H1 (cell line): ENCODE measurements around the gene MCC. TPM values are rescaled to one million over a fixed set of nuclear protein-coding genes. Genes with fewer than 3 reads are reported as not detected.

ENCODE experiments used
- CTCF ChIA-PET: fragments of 300-600 bp; sonication (Branson Sonifier 250); formaldehyde crosslinking; loops from one replicate; lab custom pipeline; 2021; ENCODE audit not compliant: partially characterized antibody; lab: Charles Lee
- POLR2A ChIA-PET: fragments of 300-600 bp; sonication (Branson Sonifier 250); formaldehyde crosslinking; loops from one replicate; lab custom pipeline; 2021; ENCODE audit warnings: inconsistent platforms; ENCODE audit not compliant: partially characterized antibody; lab: Charles Lee
- DNase-seq, 2 experiments: peaks; one replicate each; pipeline versions ENCODE4 v3.0.0 to v3.0.0-alpha.2; 2010 to 2022; ENCODE audit warnings: low spot score in 2 of 2, low read depth in 1 of 2, mixed read lengths in 1 of 2
- FAIRE-seq: peaks from 2 replicates; lab custom pipeline; 2011; peaks lifted over from hg19 to GRCh38; lab: Jason Lieb, UNC
- H2AFZ ChIP-seq: 2 replicates; pipeline ENCODE4 v1.8.1; 2012; ENCODE audit warnings: low read length, inconsistent platforms
- H2AK5ac ChIP-seq: 2 replicates; pipeline ENCODE4 v1.6.1; 2013; ENCODE audit warnings: low read depth, low read length
- H2BK120ac ChIP-seq: replicated peaks from 2 replicates; pipeline ENCODE3; 2013; ENCODE audit warnings: low read depth, low read length, inconsistent platforms
- H2BK12ac ChIP-seq: 2 replicates; pipeline ENCODE4 v1.6.1; 2013; ENCODE audit warnings: low read depth, low read length
- H2BK15ac ChIP-seq: 2 replicates; pipeline ENCODE4 v1.6.1; 2013; ENCODE audit warnings: low read length
- H2BK20ac ChIP-seq: 2 replicates; pipeline ENCODE4 v1.6.1; 2013; ENCODE audit warnings: low read length
- H2BK5ac ChIP-seq: 2 replicates; pipeline ENCODE4 v1.6.1; 2013; ENCODE audit warnings: low read depth, low read length
- H3K14ac ChIP-seq: 2 replicates; pipeline ENCODE4 v1.6.1; 2013; ENCODE audit warnings: inconsistent platforms; ENCODE audit not compliant: insufficient read length
- H3K18ac ChIP-seq: 2 replicates; pipeline ENCODE4 v1.6.1; 2013; ENCODE audit warnings: low read length; ENCODE audit errors: extremely low read depth
- H3K23ac ChIP-seq: 2 replicates; pipeline ENCODE4 v1.6.1; 2013; ENCODE audit warnings: inconsistent platforms; ENCODE audit not compliant: insufficient read length
- H3K23me2 ChIP-seq: 2 replicates; pipeline ENCODE4 v1.6.1; 2013; ENCODE audit warnings: low read depth, low read length
- H3K27ac ChIP-seq: 2 replicates; pipeline ENCODE4 v1.6.1; 2011; ENCODE audit warnings: low read depth, low read length, inconsistent platforms
- H3K27me3 ChIP-seq, 4 experiments: replicated peaks in 1 of 4; 1 replicate in 1 of 4; 2 replicates in 3 of 4; pipeline versions ENCODE4 v1.6.1 to v1.8.1; 2011 to 2013; ENCODE audit warnings: low read length in 3 of 4, mild to moderate bottlenecking in 3 of 4, inconsistent platforms in 2 of 4, mixed read lengths in 2 of 4, moderate library complexity in 1 of 4; ENCODE audit not compliant: control insufficient read depth in 3 of 4, insufficient read depth in 3 of 4; ENCODE audit errors: extremely low read depth in 1 of 4
- H3K36me3 ChIP-seq, 4 experiments: 2 replicates each; pipeline versions ENCODE4 v1.6.1 to v1.8.1; 2011 to 2013; ENCODE audit warnings: mild to moderate bottlenecking in 4 of 4, low read length in 3 of 4, moderate library complexity in 2 of 4, control low read depth in 1 of 4, inconsistent platforms in 1 of 4; ENCODE audit not compliant: insufficient read depth in 4 of 4, control insufficient read depth in 2 of 4
- H3K4ac ChIP-seq: replicated peaks from 2 replicates; pipeline ENCODE3; 2013; ENCODE audit warnings: low read length, low read depth, mixed read lengths, inconsistent platforms; ENCODE audit not compliant: insufficient read length
- H3K4me1 ChIP-seq, 4 experiments: replicated peaks in 1 of 4; 1 replicate in 1 of 4; 2 replicates in 3 of 4; pipeline versions ENCODE4 v1.6.1 to v1.8.1; 2011 to 2013; ENCODE audit warnings: low read length in 3 of 4, inconsistent platforms in 2 of 4, mixed read lengths in 1 of 4; ENCODE audit not compliant: insufficient read depth in 4 of 4, control insufficient read depth in 3 of 4
- H3K4me2 ChIP-seq, 2 experiments: 2 replicates each; pipeline versions ENCODE4 v1.6.1 to v1.8.1; 2011 to 2013; ENCODE audit warnings: low read depth in 2 of 2, low read length in 2 of 2, control low read depth in 1 of 2, inconsistent platforms in 1 of 2, mild to moderate bottlenecking in 1 of 2; ENCODE audit not compliant: insufficient read depth in 1 of 2
- H3K4me3 ChIP-seq, 4 experiments: fragments of 200-600, 300-600 bp in 1 of 4; sonication (generic), shearing (Covaris generic), sonication (Bioruptor Twin) in 1 of 4; 2 replicates each; pipeline versions ENCODE4 v1.5.1 to v1.8.1; 2011 to 2016; ENCODE audit warnings: low read length in 4 of 4, low read depth in 3 of 4, control low read depth in 2 of 4, inconsistent platforms in 2 of 4, mild to moderate bottlenecking in 2 of 4, mixed read lengths in 1 of 4, moderate library complexity in 1 of 4; ENCODE audit not compliant: insufficient read depth in 2 of 4; ENCODE audit errors: extremely low read depth in 1 of 4
- H3K56ac ChIP-seq: replicated peaks from 2 replicates; pipeline ENCODE3; 2013; ENCODE audit warnings: low read depth, mild to moderate bottlenecking, mixed read lengths, low read length, inconsistent platforms; ENCODE audit not compliant: insufficient read length
- H3K79me1 ChIP-seq: 2 replicates; pipeline ENCODE4 v1.6.1; 2013; ENCODE audit warnings: low read depth, low read length, control low read depth
- H3K79me2 ChIP-seq, 2 experiments: 2 replicates each; pipeline versions ENCODE4 v1.6.1 to v1.8.1; 2012 to 2013; ENCODE audit warnings: low read length in 2 of 2, mild to moderate bottlenecking in 2 of 2, inconsistent platforms in 1 of 2; ENCODE audit not compliant: insufficient read depth in 2 of 2, control insufficient read depth in 1 of 2
- H3K9ac ChIP-seq, 4 experiments: replicated peaks in 1 of 4; 1 replicate in 1 of 4; 2 replicates in 3 of 4; pipeline versions ENCODE4 v1.6.1 to v1.8.1; 2011 to 2013; ENCODE audit warnings: low read depth in 3 of 4, low read length in 3 of 4, control low read depth in 2 of 4, mild to moderate bottlenecking in 2 of 4, moderate library complexity in 2 of 4, inconsistent platforms in 1 of 4; ENCODE audit errors: extremely low read depth in 1 of 4
- H3K9me3 ChIP-seq, 2 experiments: 2 replicates each; pipeline versions ENCODE4 v1.6.1 to v1.8.1; 2012 to 2013; ENCODE audit warnings: mild to moderate bottlenecking in 2 of 2, moderate library complexity in 2 of 2, control low read depth in 1 of 2, inconsistent platforms in 1 of 2, low read depth in 1 of 2, low read length in 1 of 2, mixed read lengths in 1 of 2; ENCODE audit not compliant: insufficient read depth in 2 of 2
- H4K20me1 ChIP-seq, 2 experiments: replicated peaks in 1 of 2; 2 replicates each; pipeline versions ENCODE3 to v1.8.1; 2011 to 2013; ENCODE audit warnings: inconsistent platforms in 2 of 2, low read length in 2 of 2, mild to moderate bottlenecking in 1 of 2; ENCODE audit not compliant: insufficient read depth in 2 of 2, control insufficient read depth in 1 of 2
- H4K5ac ChIP-seq: 2 replicates; pipeline ENCODE4 v1.6.1; 2013; ENCODE audit warnings: low read length, low read depth, mixed read lengths, inconsistent platforms; ENCODE audit not compliant: insufficient read length
- H4K8ac ChIP-seq: 2 replicates; pipeline ENCODE4 v1.8.0; 2013; ENCODE audit warnings: mild to moderate bottlenecking, moderate library complexity, low read length, inconsistent platforms; ENCODE audit not compliant: insufficient read depth; ENCODE audit errors: extremely low read depth
- H4K91ac ChIP-seq: replicated peaks from 2 replicates; pipeline ENCODE3; 2013; ENCODE audit warnings: low read length, mixed read lengths, inconsistent platforms; ENCODE audit not compliant: insufficient read length
- BACH1 ChIP-seq: IDR thresholded peaks from 2 replicates; pipeline ENCODE4 v1.6.1; 2012; ENCODE audit warnings: low read length, improper control_type of control experiment
- CHD2 ChIP-seq: IDR thresholded peaks from 2 replicates; pipeline ENCODE4 v1.6.1; 2012; ENCODE audit warnings: low read length, improper control_type of control experiment
- E2F6 ChIP-seq: IDR thresholded peaks from 2 replicates; pipeline ENCODE4 v1.6.1; 2012; ENCODE audit warnings: inconsistent platforms
- HDAC6 ChIP-seq: IDR thresholded peaks from one replicate; pipeline ENCODE4 v1.7.1; 2012; ENCODE audit warnings: low read depth, mild to moderate bottlenecking, inconsistent platforms, low read length, moderate library complexity
- RXRA ChIP-seq: IDR thresholded peaks from 2 replicates; pipeline ENCODE4 v1.6.1; 2011; ENCODE audit warnings: low read depth, mild to moderate bottlenecking, low read length, moderate library complexity; ENCODE audit not compliant: insufficient read depth
- WGBS, 2 experiments: shearing (Covaris generic) in 1 of 2; methylation state at CpG; one replicate each; pipeline versions ENCODE4 v1.1.6 to v1.1.7; 2013 to 2015; ENCODE audit warnings: low lambda C conversion rate in 2 of 2, mixed read lengths in 2 of 2, inconsistent platforms in 1 of 2, low coverage in 1 of 2, missing lambda C conversion rate in 1 of 2; ENCODE audit not compliant: insufficient replicate concordance in 2 of 2, insufficient coverage in 1 of 2, insufficient read length in 1 of 2; ENCODE audit errors: extremely low coverage in 1 of 2, missing lambda C conversion rate in 1 of 2; 5-methylcytosine and 5-hydroxymethylcytosine counted together
- polyA plus RNA-seq, 7 experiments: library from polyadenylated mRNA; depleted of rRNA in 3 of 7; stranded (reverse) in 5 of 7; unstranded in 2 of 7; fragments of >200 nt in 5 of 7; fragments of 200-250 nt in 2 of 7; gene quantifications; 1 replicate in 5 of 7; 2 replicates in 1 of 7; 4 replicates in 1 of 7; pipeline versions ENCODE4 v1.2.1 to v1.2.3, GENCODE V29; 2011 to 2013; ENCODE audit warnings: missing spikeins in 2 of 7, mixed read lengths in 2 of 7
- total RNA-seq: library from RNA; stranded (reverse); fragmentation: NEBNext Ultra II Directional; extraction: Animal tissue kit (Norgen Biotek cat#: 25700); gene quantifications from 2 replicates; pipeline ENCODE4 v1.2.1, GENCODE V29; 2021

The MCC gene
- total and polyA plus RNA-seq, 2 of the 8 experiments (the other 6 are each of a cell fraction or from before 2014, with no cell fraction given) = 2.6 to 18.3 TPM

- H3K27ac ChIP-seq = no peak overlapping the region
- 0 out of 2 replicates have a peak, but pooled peaks cover 5% of the 10 kb centered on the region for H3K79me1 ChIP-seq
- H3K18ac ChIP-seq = no peak overlapping the region; the same call in 1 of the 2 replicates
- no peaks in the 10 kb centered on the region for H3K27me3 ChIP-seq
- DNase-seq = no peak
- WGBS, 2 experiments = 88% methylated on average over 3 of the region's 3 CpGs; no CpG with 5 or more reads in 1 of the 2 experiments
- no peak overlapping the region for H4K91ac ChIP-seq
- H2AK5ac ChIP-seq = no peak overlapping the region
- H3K4me1 ChIP-seq = peaks cover 0 to 36% (median 19%) of the 10 kb centered on the region in 4 experiments; a peak in 6 of 7 replicates
- FAIRE-seq = no peak
- no peak overlapping the region for H2BK15ac ChIP-seq
- H2BK120ac ChIP-seq = no peak overlapping the region
- TF ChIP-seq HDAC6 = no peak
- no peak for TF ChIP-seq BACH1
- no peak for TF ChIP-seq CHD2
- TF ChIP-seq E2F6 = no peak
- no peak for TF ChIP-seq RXRA
- H3K9ac ChIP-seq = no peak overlapping the region
- no peaks in the 10 kb centered on the region for H4K20me1 ChIP-seq
- ChIA-PET CTCF (interaction anchor here (0.9 to 1.6 kb wide), 3 partner anchors 15 to 60 kb away, joined by 3 to 5 read pairs (median 4); no protein-coding TSS in a partner anchor), POLR2A (no interaction called here)
- H3K79me2 ChIP-seq = peaks cover 0 to 50% of the 10 kb centered on the region in 2 experiments; a peak in 2 of 4 replicates
- no peak overlapping the region for H3K4me2 ChIP-seq
- no peak overlapping the region for H3K4ac ChIP-seq
- no peak overlapping the region for H3K56ac ChIP-seq
- no peak overlapping the region for H3K4me3 ChIP-seq
- H3K36me3 ChIP-seq = no peaks in the 10 kb centered on the region
- H3K23me2 ChIP-seq = no peaks in the 10 kb centered on the region
- H4K5ac ChIP-seq = no peak overlapping the region
- H2AFZ ChIP-seq = no peak overlapping the region
- no peak overlapping the region for H4K8ac ChIP-seq
- no peaks in the 10 kb centered on the region for H3K9me3 ChIP-seq
- H2BK20ac ChIP-seq = no peak overlapping the region
- H3K14ac ChIP-seq = no peak overlapping the region
- H2BK5ac ChIP-seq = no peak overlapping the region
- no peak overlapping the region for H3K23ac ChIP-seq
- no peak overlapping the region for H2BK12ac ChIP-seq
Observed at GRCh38 chr5:113273948-113274347, 214.3 kb downstream of the MCC start.
